Astrocyte (in vitro differentiated cells and primary cell): ENCODE data around the gene SLC43A1. TPM values are rescaled to one million over a fixed set of nuclear protein-coding genes. Genes with fewer than 3 reads are reported as not detected.
A peak's percentile ranks its signal among the peaks of the same experiment; 100 is the strongest.

Source experiments
- DNase-seq: peaks from one replicate; pipeline ENCODE4 v3.0.0-alpha.2; 2010; ENCODE audit warnings: low read depth
- FAIRE-seq: peaks from 2 replicates; lab custom pipeline; 2011; peaks lifted over from hg19 to GRCh38; lab: Jason Lieb, UNC
- H2AFZ ChIP-seq: 2 replicates; pipeline ENCODE4 v1.6.0; 2012; ENCODE audit warnings: low read depth, low read length, inconsistent platforms
- H3K27ac ChIP-seq: 2 replicates; pipeline ENCODE4 v1.5.1; 2011; ENCODE audit warnings: low read depth, low read length, inconsistent platforms
- H3K27me3 ChIP-seq: 2 replicates; pipeline ENCODE4 v1.6.0; 2011; ENCODE audit warnings: low read length, inconsistent platforms; ENCODE audit not compliant: insufficient read depth
- H3K36me3 ChIP-seq: 2 replicates; pipeline ENCODE4 v1.5.1; 2011; ENCODE audit warnings: low read length, inconsistent platforms; ENCODE audit not compliant: insufficient read depth
- H3K4me1 ChIP-seq: 2 replicates; pipeline ENCODE4 v1.5.1; 2011; ENCODE audit warnings: low read length, inconsistent platforms; ENCODE audit not compliant: insufficient read depth
- H3K4me2 ChIP-seq: 2 replicates; pipeline ENCODE4 v1.6.0; 2012; ENCODE audit warnings: low read length, inconsistent platforms
- H3K4me3 ChIP-seq: 2 replicates; pipeline ENCODE4 v1.5.1; 2011; ENCODE audit warnings: low read depth, mild to moderate bottlenecking, low read length, inconsistent platforms; ENCODE audit not compliant: insufficient read depth
- H3K79me2 ChIP-seq: 2 replicates; pipeline ENCODE4 v1.6.0; 2012; ENCODE audit warnings: mild to moderate bottlenecking, low read length, inconsistent platforms; ENCODE audit not compliant: insufficient read depth
- H3K9ac ChIP-seq: 2 replicates; pipeline ENCODE4 v1.6.0; 2012; ENCODE audit warnings: mild to moderate bottlenecking, low read length, inconsistent platforms
- H3K9me3 ChIP-seq: 2 replicates; pipeline ENCODE4 v1.5.1; 2012; ENCODE audit warnings: low read depth, mild to moderate bottlenecking, low read length, inconsistent platforms; ENCODE audit not compliant: insufficient read depth
- H4K20me1 ChIP-seq: 2 replicates; pipeline ENCODE4 v1.6.0; 2012; ENCODE audit warnings: low read length, inconsistent platforms; ENCODE audit not compliant: insufficient read depth
- H3K27ac Mint-ChIP-seq: one replicate; pipeline ENCODE4 v1.8.0; 2021; ENCODE audit warnings: mild to moderate bottlenecking, mixed read lengths; ENCODE audit not compliant: unreplicated experiment
- H3K27me3 Mint-ChIP-seq: one replicate; pipeline ENCODE4 v1.8.0; 2021; ENCODE audit warnings: low read depth, mixed read lengths; ENCODE audit not compliant: unreplicated experiment
- H3K36me3 Mint-ChIP-seq: one replicate; pipeline ENCODE4 v1.8.0; 2021; ENCODE audit warnings: low read depth, mixed read lengths; ENCODE audit not compliant: unreplicated experiment
- H3K4me1 Mint-ChIP-seq: one replicate; pipeline ENCODE4 v1.8.0; 2021; ENCODE audit warnings: low read depth, mixed read lengths; ENCODE audit not compliant: unreplicated experiment
- H3K4me3 Mint-ChIP-seq: one replicate; pipeline ENCODE4 v1.8.0; 2021; ENCODE audit warnings: mild to moderate bottlenecking, moderate library complexity, mixed read lengths; ENCODE audit not compliant: unreplicated experiment
- H3K9me3 Mint-ChIP-seq: one replicate; pipeline ENCODE4 v1.8.0; 2021; ENCODE audit warnings: mild to moderate bottlenecking, mixed read lengths; ENCODE audit not compliant: unreplicated experiment
- CTCF ChIP-seq: IDR thresholded peaks from 2 replicates; pipeline ENCODE4 v1.5.1; 2011; ENCODE audit warnings: low read depth, mild to moderate bottlenecking, inconsistent platforms, low read length, moderate library complexity; ENCODE audit not compliant: insufficient read depth
- EZH2 ChIP-seq: IDR thresholded peaks from 2 replicates; pipeline ENCODE4 v1.6.1; 2012; ENCODE audit warnings: mild to moderate bottlenecking, low read length, inconsistent platforms; ENCODE audit not compliant: insufficient read depth
- total RNA-seq: library from RNA; stranded (reverse); gene quantifications from 2 replicates; pipeline ENCODE4 v1.2.1, GENCODE V29; 2021

The SLC43A1 gene
- total RNA-seq, 1 donor from 2014 or later: 3.5 TPM

GRCh38 chr11:57506522-57506921, 9.0 kb downstream of the SLC43A1 start:
- Histone ChIP-seq H4K20me1 (no peaks in the 10 kb centered on the region), H3K27me3 (no peaks in the 10 kb centered on the region), H3K9ac (no peak overlapping the region), H3K27ac (no peak overlapping the region), H2AFZ (no peak overlapping the region), H3K4me2 (no peak overlapping the region), H3K4me3 (no peak overlapping the region), H3K36me3 (no peaks in the 10 kb centered on the region), H3K79me2 (no peaks in the 10 kb centered on the region), H3K9me3 (no peaks in the 10 kb centered on the region), H3K4me1 (no peaks in the 10 kb centered on the region)
- Mint-ChIP-seq H3K27ac (no peak overlapping the region), H3K36me3 (peaks cover 4% of the 10 kb centered on the region), H3K9me3 (no peaks in the 10 kb centered on the region), H3K4me3 (no peak overlapping the region), H3K27me3 (peaks cover 9% of the 10 kb centered on the region), H3K4me1 (no peaks in the 10 kb centered on the region)
- DNase-seq: no peak
- no peak for FAIRE-seq
- TF ChIP-seq EZH2 (no peak), CTCF (no peak)

GRCh38 chr11:57504511-57504910, 11.0 kb downstream of the SLC43A1 start:
- no peaks in the 10 kb centered on the region for H3K27me3 ChIP-seq
- H3K4me1 Mint-ChIP-seq: no peaks in the 10 kb centered on the region
- H3K27ac Mint-ChIP-seq: no peak overlapping the region
- H3K4me1 ChIP-seq: peaks cover 3% of the 10 kb centered on the region
- no peak for DNase-seq
- no peaks in the 10 kb centered on the region for H3K9me3 ChIP-seq
- no peak overlapping the region for H3K4me2 ChIP-seq
- H4K20me1 ChIP-seq: no peaks in the 10 kb centered on the region
- no peak overlapping the region for H3K4me3 Mint-ChIP-seq
- H3K79me2 ChIP-seq: no peaks in the 10 kb centered on the region
- H3K36me3 Mint-ChIP-seq: peaks cover 6% of the 10 kb centered on the region
- H3K4me3 ChIP-seq: no peak overlapping the region
- TF ChIP-seq CTCF (no peak), EZH2 (no peak)
- H3K27me3 Mint-ChIP-seq: peaks cover 9% of the 10 kb centered on the region
- no peak overlapping the region for H3K27ac ChIP-seq
- no peak for FAIRE-seq
- H3K9me3 Mint-ChIP-seq: no peaks in the 10 kb centered on the region
- peak overlapping the region; percentile 2 for H2AFZ ChIP-seq
- no peak overlapping the region for H3K9ac ChIP-seq
- no peaks in the 10 kb centered on the region for H3K36me3 ChIP-seq

GRCh38 chr11:57502870-57503269, 12.6 kb downstream of the SLC43A1 start:
- Histone ChIP-seq H3K4me2 (no peak overlapping the region), H3K4me3 (no peak overlapping the region), H3K27ac (no peak overlapping the region), H3K27me3 (no peaks in the 10 kb centered on the region), H4K20me1 (no peaks in the 10 kb centered on the region), H2AFZ (no peak overlapping the region), H3K9ac (no peak overlapping the region), H3K79me2 (no peaks in the 10 kb centered on the region), H3K9me3 (no peaks in the 10 kb centered on the region), H3K4me1 (peaks cover 6% of the 10 kb centered on the region), H3K36me3 (no peaks in the 10 kb centered on the region)
- Mint-ChIP-seq H3K9me3 (no peaks in the 10 kb centered on the region), H3K36me3 (peaks cover 6% of the 10 kb centered on the region), H3K27ac (no peak overlapping the region), H3K27me3 (peaks cover 9% of the 10 kb centered on the region), H3K4me3 (no peak overlapping the region), H3K4me1 (no peaks in the 10 kb centered on the region)
- TF ChIP-seq CTCF: no peak
- TF ChIP-seq EZH2: no peak
- DNase-seq: no peak
- no peak for FAIRE-seq
